ENCODE data around the gene MBOAT7. TPM values are rescaled to one million over a fixed set of nuclear protein-coding genes. Genes with fewer than 3 reads are reported as not detected.

The MBOAT7 gene
- total and polyA plus RNA-seq, 7 experiments from 2014 or later, result 11.3 to 79.4 (median 34.5) TPM

GRCh38 chr19:54149021-54149812 is 40.2 kb downstream of the MBOAT7 start:
- no peak overlapping the region for H3K27ac ChIP-seq (ENCODE audit: low read depth, low read length)
- ATAC-seq (no peak), DNase-seq (no peak)
- H3K27me3 ChIP-seq (ENCODE audit: control insufficient read depth in 2 of 2, insufficient read depth in 2 of 2, low read length in 2 of 2), result no peaks in the 10 kb centered on the region
- POLR2A ChIA-PET, result interaction anchor here (2.4 to 11.2 kb wide), 2 partner anchors 9 to 10 kb away, joined by 24 to 173 read pairs; partner anchors contain the start of genes CNOT3 and LENG1
- no peak overlapping the region for H3K4me3 ChIP-seq (ENCODE audit: low read length)
- peaks cover 8 to 25% (median 17%) of the 10 kb centered on the region in 7 donors for H3K4me1 Mint-ChIP-seq
- H3K27ac Mint-ChIP-seq, result peak overlapping the region in 2 of 9 donors; percentile 23 to 25
- peaks cover 9 to 45% (median 21%) of the 10 kb centered on the region in 5 donors for H3K36me3 Mint-ChIP-seq
- H3K4me3 Mint-ChIP-seq, result no peak overlapping the region
- H3K9me3 ChIP-seq (ENCODE audit: control insufficient read depth in 2 of 3, low read length in 3 of 3), result no peaks in the 10 kb centered on the region
- intact Hi-C loops (cut with micrococcal nuclease), result no loop called here
- H3K4me1 ChIP-seq (ENCODE audit: control insufficient read depth in 2 of 2, insufficient read depth in 2 of 2, low read length in 2 of 2), result peaks cover 2 to 13% of the 10 kb centered on the region in 2 donors
- H3K36me3 ChIP-seq (ENCODE audit: control insufficient read depth in 2 of 3, insufficient read depth in 3 of 3, low read length in 3 of 3), result peaks cover 7 to 100% (median 40%) of the 10 kb centered on the region in 3 experiments
- peaks cover 0 to 2% (median 0%) of the 10 kb centered on the region in 11 donors for H3K9me3 Mint-ChIP-seq
- H3K27me3 Mint-ChIP-seq, result no peaks in the 10 kb centered on the region
- CTCF ChIA-PET, result no interaction called here

- Histone ChIP-seq H3K4me1 (ENCODE audit: control insufficient read depth in 2 of 2, insufficient read depth in 2 of 2, low read length in 2 of 2) (peaks cover 0 to 2% of the 10 kb centered on the region in 2 donors), H3K4me3 (ENCODE audit: low read length) (no peak overlapping the region), H3K9me3 (ENCODE audit: control insufficient read depth in 2 of 3, low read length in 3 of 3) (no peaks in the 10 kb centered on the region), H3K36me3 (ENCODE audit: control insufficient read depth in 2 of 3, insufficient read depth in 3 of 3, low read length in 3 of 3) (peaks cover 18 to 100% (median 41%) of the 10 kb centered on the region in 3 experiments), H3K27me3 (ENCODE audit: control insufficient read depth in 2 of 2, insufficient read depth in 2 of 2, low read length in 2 of 2) (no peaks in the 10 kb centered on the region), H3K27ac (ENCODE audit: low read depth, low read length) (no peak overlapping the region)
- ChIA-PET CTCF (no interaction called here), POLR2A (interaction anchor here (1.1 to 1.4 kb wide), 3 partner anchors 8 to 33 kb away, joined by 4 to 6 read pairs (median 4); partner anchors contain the start of genes CNOT3, PRPF31 and TFPT)
- intact Hi-C loops (cut with micrococcal nuclease), result no loop called here
- H3K36me3 Mint-ChIP-seq, result peaks cover 4 to 49% (median 20%) of the 10 kb centered on the region in 5 donors
- H3K9me3 Mint-ChIP-seq, result peaks cover 0 to 1% (median 0%) of the 10 kb centered on the region in 11 donors
- peaks cover under 1 to 22% (median 7%) of the 10 kb centered on the region in 7 donors for H3K4me1 Mint-ChIP-seq
- DNase-seq (no peak), ATAC-seq (no peak)
- no peak overlapping the region for H3K4me3 Mint-ChIP-seq
- no peaks in the 10 kb centered on the region for H3K27me3 Mint-ChIP-seq
- no peak overlapping the region for H3K27ac Mint-ChIP-seq
These were observed 41.2 kb downstream of the MBOAT7 start for GRCh38 chr19:54148158-54148557.

GRCh38 chr19:54147676-54148075 is 41.7 kb downstream of the MBOAT7 start:
- Mint-ChIP-seq H3K36me3 (peaks cover 4 to 51% (median 23%) of the 10 kb centered on the region in 5 donors), H3K4me3 (no peak overlapping the region), H3K4me1 (peaks cover 0 to 22% (median 6%) of the 10 kb centered on the region in 7 donors), H3K27ac (peak overlapping the region in 2 of 9 donors; percentile 53 to 80), H3K27me3 (no peaks in the 10 kb centered on the region), H3K9me3 (no peaks in the 10 kb centered on the region)
- ChIA-PET POLR2A (interaction anchor here (1.1 to 1.4 kb wide), 3 partner anchors 8 to 32 kb away, joined by 4 to 6 read pairs (median 4); partner anchors contain the start of genes CNOT3, PRPF31 and TFPT), CTCF (no interaction called here)
- intact Hi-C loops (cut with micrococcal nuclease), result no loop called here
- no peak overlapping the region for H3K27ac ChIP-seq (ENCODE audit: low read depth, low read length)
- H3K4me3 ChIP-seq (ENCODE audit: low read length), result no peak overlapping the region
- DNase-seq, result no peak
- H3K36me3 ChIP-seq (ENCODE audit: control insufficient read depth in 2 of 3, insufficient read depth in 3 of 3, low read length in 3 of 3), result peaks cover 20 to 100% (median 46%) of the 10 kb centered on the region in 3 experiments
- no peak for ATAC-seq
- H3K9me3 ChIP-seq (ENCODE audit: control insufficient read depth in 2 of 3, low read length in 3 of 3), result no peaks in the 10 kb centered on the region
- H3K27me3 ChIP-seq (ENCODE audit: control insufficient read depth in 2 of 2, insufficient read depth in 2 of 2, low read length in 2 of 2), result no peaks in the 10 kb centered on the region
- H3K4me1 ChIP-seq (ENCODE audit: control insufficient read depth in 2 of 2, insufficient read depth in 2 of 2, low read length in 2 of 2), result no peaks in the 10 kb centered on the region

- ATAC-seq, result no peak
- H3K4me3 ChIP-seq (ENCODE audit: low read length), result no peak overlapping the region
- H3K36me3 ChIP-seq (ENCODE audit: control insufficient read depth in 2 of 3, insufficient read depth in 3 of 3, low read length in 3 of 3), result peaks cover 20 to 94% (median 49%) of the 10 kb centered on the region in 3 experiments
- peaks cover 0 to 2% of the 10 kb centered on the region in 2 donors for H3K4me1 ChIP-seq (ENCODE audit: control insufficient read depth in 2 of 2, insufficient read depth in 2 of 2, low read length in 2 of 2)
- Mint-ChIP-seq H3K27ac (no peak overlapping the region), H3K36me3 (peaks cover 4 to 50% (median 25%) of the 10 kb centered on the region in 5 donors), H3K4me1 (peaks cover 11 to 34% (median 15%) of the 10 kb centered on the region in 7 donors), H3K9me3 (peaks cover 0 to 2% (median 0%) of the 10 kb centered on the region in 11 donors), H3K27me3 (no peaks in the 10 kb centered on the region), H3K4me3 (no peak overlapping the region)
- no peak overlapping the region for H3K27ac ChIP-seq (ENCODE audit: low read depth, low read length)
- intact Hi-C loops (cut with micrococcal nuclease), result no loop called here
- ChIA-PET CTCF (no interaction called here), POLR2A (interaction anchor here (9.6 kb wide), 1 partner anchor 10 kb away, joined by 173 read pairs; the partner anchor contains the start of gene LENG1)
- no peaks in the 10 kb centered on the region for H3K27me3 ChIP-seq (ENCODE audit: control insufficient read depth in 2 of 2, insufficient read depth in 2 of 2, low read length in 2 of 2)
- no peak for DNase-seq
- H3K9me3 ChIP-seq (ENCODE audit: control insufficient read depth in 2 of 3, low read length in 3 of 3), result no peaks in the 10 kb centered on the region
These were observed 43.7 kb downstream of the MBOAT7 start for GRCh38 chr19:54145541-54146158.

- intact Hi-C loops (cut with micrococcal nuclease), result no loop called here
- peaks cover 31 to 40% (median 37%) of the 10 kb centered on the region in 7 donors for H3K4me1 Mint-ChIP-seq
- Histone ChIP-seq H3K9me3 (ENCODE audit: control insufficient read depth in 2 of 3, low read length in 3 of 3) (no peaks in the 10 kb centered on the region), H3K4me3 (ENCODE audit: low read length) (no peak overlapping the region), H3K4me1 (ENCODE audit: control insufficient read depth in 2 of 2, insufficient read depth in 2 of 2, low read length in 2 of 2) (peaks cover 10 to 22% of the 10 kb centered on the region in 2 donors), H3K27me3 (ENCODE audit: control insufficient read depth in 2 of 2, insufficient read depth in 2 of 2, low read length in 2 of 2) (no peaks in the 10 kb centered on the region), H3K27ac (ENCODE audit: low read depth, low read length) (peak overlapping the region; percentile 6), H3K36me3 (ENCODE audit: control insufficient read depth in 2 of 3, insufficient read depth in 3 of 3, low read length in 3 of 3) (peaks cover 20 to 68% (median 38%) of the 10 kb centered on the region in 3 experiments)
- peaks cover 0 to 43% (median 16%) of the 10 kb centered on the region in 5 donors for H3K36me3 Mint-ChIP-seq
- peak overlapping the region in 4 of 9 donors; percentile 33 to 77 (median 59) for H3K27ac Mint-ChIP-seq
- ChIA-PET CTCF (no interaction called here), POLR2A (interaction anchor here (1.2 to 9.6 kb wide), 2 partner anchors 13 to 28 kb away, joined by 4 to 173 read pairs; partner anchors contain the start of genes LENG1 and TFPT)
- H3K9me3 Mint-ChIP-seq, result peaks cover 0 to 2% (median 0%) of the 10 kb centered on the region in 11 donors
- H3K27me3 Mint-ChIP-seq, result no peaks in the 10 kb centered on the region
- ATAC-seq, result no peak
- DNase-seq, result no peak
- peak overlapping the region in 1 of 10 donors; percentile 16 for H3K4me3 Mint-ChIP-seq
These were observed 47.1 kb downstream of the MBOAT7 start for GRCh38 chr19:54142166-54142780.

- H3K27ac ChIP-seq (ENCODE audit: low read depth, low read length), result no peak overlapping the region
- H3K36me3 Mint-ChIP-seq, result peaks cover 0 to 35% (median 16%) of the 10 kb centered on the region in 5 donors
- H3K4me3 ChIP-seq (ENCODE audit: low read length), result no peak overlapping the region
- no peaks in the 10 kb centered on the region for H3K27me3 Mint-ChIP-seq
- POLR2A ChIA-PET, result interaction anchor here (1.2 to 9.6 kb wide), 2 partner anchors 14 to 27 kb away, joined by 4 to 173 read pairs; partner anchors contain the start of genes LENG1 and TFPT
- H3K4me1 Mint-ChIP-seq, result peaks cover 35 to 46% (median 43%) of the 10 kb centered on the region in 7 donors
- H3K4me3 Mint-ChIP-seq, result peak overlapping the region in 2 of 10 donors; percentile 8 to 98
- DNase-seq (no peak), ATAC-seq (no peak)
- peak overlapping the region in 1 of 9 donors; percentile 92 for H3K27ac Mint-ChIP-seq
- no peaks in the 10 kb centered on the region for H3K27me3 ChIP-seq (ENCODE audit: control insufficient read depth in 2 of 2, insufficient read depth in 2 of 2, low read length in 2 of 2)
- peaks cover 13 to 22% of the 10 kb centered on the region in 2 donors for H3K4me1 ChIP-seq (ENCODE audit: control insufficient read depth in 2 of 2, insufficient read depth in 2 of 2, low read length in 2 of 2)
- CTCF ChIA-PET, result no interaction called here
- no peaks in the 10 kb centered on the region for H3K9me3 ChIP-seq (ENCODE audit: control insufficient read depth in 2 of 3, low read length in 3 of 3)
- peaks cover 0 to 3% (median 0%) of the 10 kb centered on the region in 11 donors for H3K9me3 Mint-ChIP-seq
- intact Hi-C loops (cut with micrococcal nuclease), result no loop called here
- H3K36me3 ChIP-seq (ENCODE audit: control insufficient read depth in 2 of 3, insufficient read depth in 3 of 3, low read length in 3 of 3), result peaks cover 20 to 59% (median 30%) of the 10 kb centered on the region in 3 experiments
These were observed 48.0 kb downstream of the MBOAT7 start for GRCh38 chr19:54141356-54141755.
